T-cell (primary cell): Measurements from ENCODE around the gene WNT9B. TPM values are rescaled to one million over a fixed set of nuclear protein-coding genes. Genes with fewer than 3 reads are reported as not detected.

ENCODE experiments used
- ATAC-seq, 4 experiments: fragments of 200-7000 bp in 3 of 4; fragments of 150-1000 bp in 1 of 4; cut with Tn5 transposase; replicated peaks in 1 of 4; 1 replicate in 3 of 4; 2 replicates in 1 of 4; pipeline ENCODE4 v1.10.0; 2021; ENCODE audit warnings: moderate library complexity in 3 of 4, mild to moderate bottlenecking in 2 of 4, moderate number of reproducible peaks in 1 of 4
- CTCF ChIA-PET, 2 donors: fragments of 300-600 bp; sonication (Branson Sonifier 250); formaldehyde crosslinking; loops; one replicate each; lab custom pipeline; 2022; ENCODE audit warnings: antibody characterized with exemption in 2 of 2; lab: Charles Lee
- POLR2A ChIA-PET, 2 donors: fragments of 300-600 bp; sonication (Branson Sonifier 250); formaldehyde crosslinking; loops; one replicate each; lab custom pipeline; 2022; ENCODE audit warnings: antibody characterized with exemption in 2 of 2; lab: Charles Lee
- DNase-seq, 35 experiments: peaks; one replicate each; pipeline versions ENCODE4 v3.0.0 to v3.0.0-alpha.2; 2013 to 2023
- H3K27ac ChIP-seq: one replicate; pipeline ENCODE4 v1.5.1; 2013; ENCODE audit warnings: low read length
- H3K27me3 ChIP-seq, 2 experiments: replicated peaks in 1 of 2; 1 replicate in 1 of 2; 2 replicates in 1 of 2; pipeline versions ENCODE4 v1.6.1 to v1.7.0; 2013; ENCODE audit warnings: low read length in 1 of 2, mixed read lengths in 1 of 2; ENCODE audit not compliant: control insufficient read depth in 2 of 2, insufficient read depth in 2 of 2; ENCODE audit errors: extremely low read depth in 1 of 2
- H3K36me3 ChIP-seq, 2 donors: 1 replicate in 1 of 2; 2 replicates in 1 of 2; pipeline versions ENCODE4 v1.6.1 to v1.7.0; 2013; ENCODE audit warnings: low read length in 1 of 2; ENCODE audit not compliant: control insufficient read depth in 2 of 2, insufficient read depth in 1 of 2; ENCODE audit errors: extremely low read depth in 1 of 2
- H3K4me1 ChIP-seq, 2 experiments: 1 replicate in 1 of 2; 2 replicates in 1 of 2; pipeline versions ENCODE4 v1.6.1 to v1.7.0; 2013; ENCODE audit warnings: low read length in 2 of 2, mixed read lengths in 1 of 2; ENCODE audit not compliant: insufficient read depth in 2 of 2, control insufficient read depth in 1 of 2; ENCODE audit errors: extremely low read depth in 1 of 2
- H3K4me3 ChIP-seq, 2 donors: 1 replicate in 1 of 2; 2 replicates in 1 of 2; pipeline versions ENCODE4 v1.5.1 to v1.7.0; 2013; ENCODE audit warnings: mild to moderate bottlenecking in 2 of 2, low read length in 1 of 2, moderate library complexity in 1 of 2; ENCODE audit not compliant: control insufficient read depth in 1 of 2; ENCODE audit errors: extremely low read depth in 1 of 2
- H3K9me3 ChIP-seq: 2 replicates; pipeline ENCODE4 v1.7.0; 2013
- H3K27ac Mint-ChIP-seq, 2 donors: one replicate each; pipeline ENCODE4 v1.8.0; 2020 to 2021; ENCODE audit warnings: mild to moderate bottlenecking in 2 of 2, mixed read lengths in 2 of 2
- H3K27me3 Mint-ChIP-seq, 2 donors: one replicate each; pipeline ENCODE4 v1.8.0; 2021 to 2022; ENCODE audit warnings: mixed read lengths in 2 of 2
- H3K36me3 Mint-ChIP-seq: one replicate; pipeline ENCODE4 v1.8.0; 2021; ENCODE audit warnings: mixed read lengths
- H3K4me1 Mint-ChIP-seq, 3 donors: one replicate each; pipeline ENCODE4 v1.8.0; 2020 to 2022; ENCODE audit warnings: mixed read lengths in 3 of 3, mild to moderate bottlenecking in 1 of 3
- H3K4me3 Mint-ChIP-seq, 3 donors: one replicate each; pipeline ENCODE4 v1.8.0; 2020 to 2022; ENCODE audit warnings: mild to moderate bottlenecking in 3 of 3, mixed read lengths in 3 of 3, moderate library complexity in 3 of 3
- H3K9me3 Mint-ChIP-seq, 3 donors: one replicate each; pipeline ENCODE4 v1.8.0; 2020 to 2022; ENCODE audit warnings: mixed read lengths in 3 of 3
- WGBS: methylation state at CpG from one replicate; pipeline ENCODE4 v1.1.5; 2013; ENCODE audit warnings: missing lambda C conversion rate; ENCODE audit not compliant: insufficient coverage; 5-methylcytosine and 5-hydroxymethylcytosine counted together
- total RNA-seq, 35 experiments: library from RNA in 6 of 35; stranded (reverse) in 6 of 35; fragments of 120-200 nt in 1 of 35; gene quantifications; one replicate each; pipeline versions ENCODE4 v1.2.1 to v1.2.4 and lab custom pipeline; 2013 to 2026

WNT9B gene
- total RNA-seq, 5 donors from 2014 or later (not counting 1 experiment from before 2014, with no cell fraction given) = not detected

GRCh38 chr17:46831573-46832330, 19.6 kb upstream of the WNT9B start:
- no peak overlapping the region for H3K4me3 Mint-ChIP-seq
- H3K27ac ChIP-seq = no peak overlapping the region
- H3K9me3 ChIP-seq = no peaks in the 10 kb centered on the region
- no peak for DNase-seq
- ChIA-PET POLR2A (no interaction called here), CTCF (no interaction called here)
- H3K4me1 ChIP-seq = no peaks in the 10 kb centered on the region
- peaks cover 6 to 15% of the 10 kb centered on the region in 2 donors for H3K27me3 Mint-ChIP-seq
- no peak overlapping the region for H3K27ac Mint-ChIP-seq
- no peaks in the 10 kb centered on the region for H3K36me3 Mint-ChIP-seq
- no peaks in the 10 kb centered on the region for H3K36me3 ChIP-seq
- WGBS = 64% methylated on average over 9 of the region's 14 CpGs
- no peak overlapping the region for H3K4me3 ChIP-seq
- H3K9me3 Mint-ChIP-seq = no peaks in the 10 kb centered on the region
- peaks cover 0 to 37% of the 10 kb centered on the region in 2 experiments for H3K27me3 ChIP-seq
- peaks cover 3 to 8% (median 4%) of the 10 kb centered on the region in 3 donors for H3K4me1 Mint-ChIP-seq
- ATAC-seq = no peak

- Mint-ChIP-seq H3K4me1 (peaks cover 3 to 8% (median 4%) of the 10 kb centered on the region in 3 donors), H3K27ac (no peak overlapping the region), H3K36me3 (no peaks in the 10 kb centered on the region), H3K27me3 (peaks cover 7 to 15% of the 10 kb centered on the region in 2 donors), H3K4me3 (no peak overlapping the region), H3K9me3 (no peaks in the 10 kb centered on the region)
- ChIA-PET CTCF (no interaction called here), POLR2A (no interaction called here)
- Histone ChIP-seq H3K4me3 (no peak overlapping the region), H3K27ac (no peak overlapping the region), H3K4me1 (no peaks in the 10 kb centered on the region), H3K36me3 (no peaks in the 10 kb centered on the region), H3K27me3 (peaks cover 0 to 38% of the 10 kb centered on the region in 2 experiments), H3K9me3 (no peaks in the 10 kb centered on the region)
- ATAC-seq (no peak), DNase-seq (no peak)
- WGBS = 82% methylated on average over 8 of the region's 11 CpGs
Observed at GRCh38 chr17:46832331-46832821, 19.0 kb upstream of the WNT9B start.

- no peak for ATAC-seq
- Histone ChIP-seq H3K27me3 (peaks cover 0 to 41% of the 10 kb centered on the region in 2 experiments), H3K4me3 (no peak overlapping the region), H3K36me3 (no peaks in the 10 kb centered on the region), H3K27ac (no peak overlapping the region), H3K4me1 (no peaks in the 10 kb centered on the region), H3K9me3 (no peaks in the 10 kb centered on the region)
- Mint-ChIP-seq H3K4me1 (peaks cover 3 to 8% (median 4%) of the 10 kb centered on the region in 3 donors), H3K4me3 (no peak overlapping the region), H3K9me3 (no peaks in the 10 kb centered on the region), H3K27ac (no peak overlapping the region), H3K27me3 (peaks cover 11 to 12% of the 10 kb centered on the region in 2 donors), H3K36me3 (no peaks in the 10 kb centered on the region)
- DNase-seq = no peak
- POLR2A ChIA-PET = no interaction called here
- 74% methylated on average over 9 of the region's 17 CpGs for WGBS
- CTCF ChIA-PET = no interaction called here
Observed at GRCh38 chr17:46832945-46833839, 18.2 kb upstream of the WNT9B start.

DNA sequence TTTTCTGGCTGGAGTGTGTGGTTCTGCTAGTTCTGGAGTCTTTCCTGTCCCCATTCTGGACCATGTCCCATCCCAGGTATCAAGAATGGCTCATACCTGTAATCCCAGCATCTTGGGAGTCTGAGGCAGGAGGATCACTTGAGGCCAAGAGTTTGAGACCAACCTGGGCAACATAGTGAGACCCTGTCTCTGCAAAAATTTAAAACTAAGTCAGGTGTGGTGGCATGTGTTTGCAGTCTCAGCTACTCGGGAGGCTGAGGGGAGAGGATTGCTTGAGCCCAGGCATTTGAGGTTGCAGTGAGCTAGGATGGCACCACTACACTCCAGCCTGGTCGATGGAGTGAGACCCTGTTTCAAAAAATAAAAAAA, 17.6 kb upstream of the WNT9B start:
- DNase-seq (no peak), ATAC-seq (no peak)
- CTCF ChIA-PET = interaction anchor here in 1 of 2 donors (0.7 kb wide), 1 partner anchor 101 kb away, joined by 3 read pairs; no protein-coding TSS in a partner anchor
- Histone ChIP-seq H3K9me3 (no peaks in the 10 kb centered on the region), H3K27ac (no peak overlapping the region), H3K4me1 (no peaks in the 10 kb centered on the region), H3K36me3 (no peaks in the 10 kb centered on the region), H3K4me3 (no peak overlapping the region), H3K27me3 (peaks cover 0 to 40% of the 10 kb centered on the region in 2 experiments)
- Mint-ChIP-seq H3K4me1 (peaks cover 3 to 8% (median 4%) of the 10 kb centered on the region in 3 donors), H3K27ac (no peak overlapping the region), H3K9me3 (no peaks in the 10 kb centered on the region), H3K36me3 (no peaks in the 10 kb centered on the region), H3K27me3 (peaks cover 10 to 11% of the 10 kb centered on the region in 2 donors), H3K4me3 (no peak overlapping the region)
- 80% methylated on average over 2 of the region's 2 CpGs for WGBS
- POLR2A ChIA-PET = no interaction called here

GRCh38 chr17:46834846-46835245, 16.5 kb upstream of the WNT9B start:
- no peaks in the 10 kb centered on the region for H3K4me1 ChIP-seq
- no peaks in the 10 kb centered on the region for H3K36me3 ChIP-seq
- H3K27me3 Mint-ChIP-seq = peaks cover 4 to 15% of the 10 kb centered on the region in 2 donors
- DNase-seq (no peak), ATAC-seq (no peak)
- peaks cover 3 to 8% (median 4%) of the 10 kb centered on the region in 3 donors for H3K4me1 Mint-ChIP-seq
- H3K27me3 ChIP-seq = peaks cover 0 to 40% of the 10 kb centered on the region in 2 experiments
- no CpG with 5 or more reads among the region's 3 CpGs for WGBS
- H3K9me3 ChIP-seq = no peaks in the 10 kb centered on the region
- no peak overlapping the region for H3K4me3 ChIP-seq
- H3K27ac Mint-ChIP-seq = no peak overlapping the region
- H3K9me3 Mint-ChIP-seq = no peaks in the 10 kb centered on the region
- CTCF ChIA-PET = interaction anchor here (0.7 kb wide), 2 partner anchors 9 to 83 kb away, joined by 3 read pairs; no protein-coding TSS in a partner anchor
- H3K36me3 Mint-ChIP-seq = no peaks in the 10 kb centered on the region
- POLR2A ChIA-PET = no interaction called here
- no peak overlapping the region for H3K27ac ChIP-seq
- no peak overlapping the region for H3K4me3 Mint-ChIP-seq

DNA sequence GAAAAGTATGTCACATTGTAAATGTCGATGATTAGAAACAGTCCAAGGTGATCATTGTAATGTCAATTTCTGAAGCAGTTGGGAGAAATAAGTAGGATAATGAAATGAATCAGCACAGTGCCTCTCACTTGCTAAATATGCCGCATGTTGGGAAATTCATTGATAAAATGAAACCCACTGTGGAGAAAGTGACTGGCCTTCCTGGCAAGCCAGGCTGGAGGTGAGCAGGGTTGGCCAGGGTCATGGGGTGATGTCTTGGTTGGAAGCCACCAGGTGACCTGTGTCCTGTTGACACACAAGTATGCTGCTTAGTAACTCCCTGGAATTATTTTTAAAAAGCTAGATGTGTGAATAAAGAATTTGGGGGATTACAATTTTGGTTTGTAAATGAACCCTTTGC, 14.9 kb upstream of the WNT9B start:
- DNase-seq (no peak), ATAC-seq (no peak)
- CTCF ChIA-PET = no interaction called here
- peaks cover 0 to under 1% of the 10 kb centered on the region in 2 experiments for H3K4me1 ChIP-seq
- Mint-ChIP-seq H3K27ac (no peak overlapping the region), H3K36me3 (no peaks in the 10 kb centered on the region), H3K4me1 (peaks cover 5 to 12% (median 8%) of the 10 kb centered on the region in 3 donors), H3K9me3 (no peaks in the 10 kb centered on the region), H3K4me3 (no peak overlapping the region), H3K27me3 (peaks cover 9 to 25% of the 10 kb centered on the region in 2 donors)
- H3K27ac ChIP-seq = no peak overlapping the region
- 58% methylated on average over 2 of the region's 2 CpGs for WGBS
- peaks cover 0 to 45% of the 10 kb centered on the region in 2 experiments for H3K27me3 ChIP-seq
- H3K9me3 ChIP-seq = no peaks in the 10 kb centered on the region
- POLR2A ChIA-PET = no interaction called here
- no peaks in the 10 kb centered on the region for H3K36me3 ChIP-seq
- H3K4me3 ChIP-seq = no peak overlapping the region
